D721Med (cell line): ENCODE measurements around the gene C11orf58.

ENCODE experiments used
- DNase-seq: peaks from one replicate; pipeline ENCODE4 v3.0.0; 2011; ENCODE audit warnings: low spot score; ENCODE audit not compliant: insufficient read length
- FAIRE-seq: peaks from 2 replicates; lab custom pipeline; 2011; peaks lifted over from hg19 to GRCh38; lab: Jason Lieb, UNC
- TF ChIP-seq, protein P1 (sequence below): IDR thresholded peaks from 2 replicates; pipeline ENCODE4 v1.5.1; 2012; ENCODE audit warnings: mild to moderate bottlenecking, control low read depth; ENCODE audit not compliant: insufficient read depth; ENCODE audit errors: missing control alignments

The C11orf58 gene

DNA sequence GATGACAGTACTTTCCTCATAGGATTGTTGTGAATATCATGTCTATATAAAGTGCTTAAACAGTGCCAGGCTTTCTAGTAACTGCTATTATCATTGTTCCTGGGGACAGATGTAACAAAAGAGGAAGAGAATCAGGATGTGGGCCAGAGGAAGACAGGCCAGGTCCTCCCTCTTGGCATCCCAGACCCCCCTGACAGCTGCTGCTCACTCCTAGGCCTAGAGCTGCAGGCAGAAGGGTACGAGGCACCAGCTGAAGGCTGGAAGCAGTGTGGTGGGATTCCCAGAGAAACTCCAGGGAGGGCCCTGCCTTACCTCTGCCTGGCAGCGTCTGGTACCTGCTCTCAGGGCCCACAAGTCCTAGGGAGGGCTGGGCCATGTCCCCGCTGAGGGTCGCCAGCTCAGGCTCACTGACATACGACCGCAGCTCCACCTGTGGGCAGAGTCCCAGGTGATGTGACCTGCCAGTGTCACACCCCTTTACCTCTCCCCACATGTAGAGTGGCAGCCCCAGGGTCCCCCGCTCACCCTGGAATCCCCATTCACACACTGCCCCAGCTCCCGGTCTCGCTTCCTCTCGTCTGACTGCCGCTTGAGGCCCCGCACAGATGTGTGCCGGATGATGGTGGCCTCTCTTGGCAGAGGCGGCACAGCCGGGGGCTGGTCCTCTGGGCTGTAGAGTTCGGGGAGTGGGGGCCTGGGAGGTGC is 52.2 kb downstream of the C11orf58 start:
- TF ChIP-seq, protein P1, sequence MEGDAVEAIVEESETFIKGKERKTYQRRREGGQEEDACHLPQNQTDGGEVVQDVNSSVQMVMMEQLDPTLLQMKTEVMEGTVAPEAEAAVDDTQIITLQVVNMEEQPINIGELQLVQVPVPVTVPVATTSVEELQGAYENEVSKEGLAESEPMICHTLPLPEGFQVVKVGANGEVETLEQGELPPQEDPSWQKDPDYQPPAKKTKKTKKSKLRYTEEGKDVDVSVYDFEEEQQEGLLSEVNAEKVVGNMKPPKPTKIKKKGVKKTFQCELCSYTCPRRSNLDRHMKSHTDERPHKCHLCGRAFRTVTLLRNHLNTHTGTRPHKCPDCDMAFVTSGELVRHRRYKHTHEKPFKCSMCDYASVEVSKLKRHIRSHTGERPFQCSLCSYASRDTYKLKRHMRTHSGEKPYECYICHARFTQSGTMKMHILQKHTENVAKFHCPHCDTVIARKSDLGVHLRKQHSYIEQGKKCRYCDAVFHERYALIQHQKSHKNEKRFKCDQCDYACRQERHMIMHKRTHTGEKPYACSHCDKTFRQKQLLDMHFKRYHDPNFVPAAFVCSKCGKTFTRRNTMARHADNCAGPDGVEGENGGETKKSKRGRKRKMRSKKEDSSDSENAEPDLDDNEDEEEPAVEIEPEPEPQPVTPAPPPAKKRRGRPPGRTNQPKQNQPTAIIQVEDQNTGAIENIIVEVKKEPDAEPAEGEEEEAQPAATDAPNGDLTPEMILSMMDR = no peak
- FAIRE-seq = no peak
- DNase-seq = no peak

DNA sequence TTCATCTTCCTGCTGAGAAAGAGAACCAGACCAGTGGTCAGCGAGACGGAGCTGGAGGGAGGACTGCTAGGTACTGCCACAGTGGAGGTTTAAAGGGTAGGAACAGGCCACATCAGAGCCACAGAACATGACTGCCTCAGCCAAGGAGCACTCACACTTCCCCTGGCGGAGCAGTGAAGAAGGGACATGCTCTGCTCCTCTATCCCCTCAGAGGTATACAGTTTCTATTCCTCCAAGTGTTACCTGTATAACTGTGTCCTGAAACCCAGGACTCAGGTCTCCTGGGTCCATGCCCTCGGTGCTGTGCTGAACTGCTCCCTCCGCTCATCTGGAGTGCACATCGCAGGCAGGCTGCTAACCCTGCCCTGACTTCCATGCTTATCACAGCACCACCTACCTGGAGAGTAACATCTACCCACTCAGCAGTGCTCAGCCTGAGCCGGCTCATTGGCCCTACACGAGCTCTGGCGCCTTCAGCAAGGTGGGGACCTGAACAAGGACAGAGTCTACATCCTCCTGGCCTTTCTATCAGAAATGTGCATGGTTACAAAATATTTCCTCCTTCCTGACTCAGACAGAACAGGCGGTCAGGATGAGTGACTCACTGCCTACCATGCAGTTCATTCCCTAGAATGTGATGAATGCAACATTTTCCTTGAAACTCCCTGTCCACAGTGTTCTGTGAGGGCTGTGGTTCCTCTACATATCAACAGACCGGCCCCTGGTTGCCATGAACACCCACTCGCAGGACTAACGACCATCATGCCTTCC is 52.9 kb downstream of the C11orf58 start:
- no peak for DNase-seq
- FAIRE-seq = no peak
- TF ChIP-seq, protein P1 = no peak

DNA sequence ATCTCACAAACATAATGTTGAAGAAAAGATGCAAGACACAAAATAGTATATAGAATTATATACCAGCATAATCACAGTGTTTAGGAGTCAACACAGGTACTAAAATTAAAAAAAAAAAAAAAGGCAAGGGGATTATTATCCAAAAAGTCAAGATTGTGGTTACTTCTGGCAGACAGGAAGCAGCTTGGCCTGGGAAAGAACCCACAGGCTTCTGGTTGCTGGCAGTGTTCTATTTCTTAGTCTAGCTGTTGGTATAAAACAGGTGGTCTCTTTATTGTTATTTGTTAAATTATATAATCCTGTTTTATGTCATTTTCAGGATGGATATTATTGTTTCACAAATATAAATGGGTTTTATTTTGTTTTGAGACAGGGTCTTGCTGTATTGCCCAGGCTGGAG is 54.0 kb downstream of the C11orf58 start:
- FAIRE-seq (no peak), DNase-seq (no peak)
- TF ChIP-seq, protein P1 = no peak

DNA sequence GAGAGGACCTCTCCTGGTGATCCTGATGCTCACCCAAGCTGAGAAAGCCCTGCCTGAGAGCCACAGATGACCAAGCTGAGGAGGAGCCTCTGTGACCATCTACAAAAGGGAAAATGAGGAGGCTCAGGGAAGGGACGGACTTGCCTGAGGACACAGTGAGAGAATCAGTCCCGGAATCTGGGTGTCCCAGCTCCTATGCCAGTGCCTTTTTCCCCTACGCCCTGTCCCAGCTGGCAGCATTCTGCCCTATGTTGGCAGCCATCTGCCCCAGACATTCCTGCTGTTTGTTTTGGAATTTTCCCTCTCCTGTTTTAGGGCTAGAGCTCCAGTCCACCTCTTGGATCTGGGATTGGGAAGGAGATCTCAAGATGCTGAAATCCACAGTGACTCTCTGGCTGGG is 54.6 kb downstream of the C11orf58 start:
- TF ChIP-seq, protein P1 = no peak
- DNase-seq = no peak
- no peak for FAIRE-seq

DNA sequence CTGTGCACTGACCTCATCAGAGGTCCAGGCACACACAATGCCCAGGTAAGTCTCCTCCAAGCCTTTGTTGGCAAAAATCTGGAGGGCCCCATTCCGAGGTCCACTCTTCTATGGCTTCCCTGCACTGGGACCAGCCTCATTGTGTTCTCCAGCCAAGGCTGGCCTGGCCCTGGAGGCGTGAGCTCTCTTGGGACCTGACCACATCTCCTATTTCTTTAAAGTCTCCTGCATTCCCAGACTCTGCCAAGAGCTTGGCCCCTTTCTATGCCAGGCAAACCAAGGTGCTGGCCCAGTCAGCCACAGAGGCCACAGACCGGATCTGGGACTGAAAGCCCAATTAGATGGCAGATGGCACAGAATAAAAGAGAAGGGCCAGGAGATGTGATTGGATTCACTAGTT is 55.1 kb downstream of the C11orf58 start:
- no peak for DNase-seq
- no peak for FAIRE-seq
- TF ChIP-seq, protein P1 = no peak

DNA sequence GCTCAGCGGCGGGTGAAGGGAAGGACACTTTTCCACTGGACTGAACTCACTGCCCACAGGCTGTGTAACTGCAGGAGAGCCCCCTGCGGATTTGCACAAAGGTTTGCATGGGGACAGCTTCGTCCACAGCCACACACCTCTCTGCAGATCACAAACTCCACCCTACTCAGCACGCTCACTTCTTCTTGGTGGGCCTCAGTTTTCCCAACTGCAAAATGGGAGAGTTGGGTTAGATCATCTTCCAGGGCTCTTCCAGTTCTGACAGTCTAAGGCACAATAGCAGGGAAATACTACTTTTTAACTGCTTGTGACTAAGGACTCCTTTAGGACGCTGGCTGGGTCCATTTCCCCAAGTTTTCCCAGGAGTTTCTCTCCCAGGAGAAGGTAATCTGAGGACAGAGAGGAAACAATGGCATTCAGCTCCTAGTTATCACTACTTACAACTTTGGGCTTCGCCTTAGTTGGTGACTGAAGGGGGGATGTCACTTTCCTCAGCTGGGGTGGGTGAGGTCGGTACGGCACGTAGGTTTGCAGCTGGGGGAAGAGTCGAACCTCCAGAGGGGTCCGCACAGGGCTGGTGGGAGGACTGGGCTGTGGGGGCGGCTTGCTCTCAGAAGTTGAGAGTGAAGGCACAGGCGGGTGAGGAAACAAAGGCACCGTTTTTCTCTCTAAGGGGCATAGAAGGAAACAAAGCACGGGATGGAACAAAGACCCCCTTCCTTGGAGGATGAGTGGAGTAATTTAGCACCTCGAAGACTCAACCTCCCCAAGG is 55.8 kb downstream of the C11orf58 start:
- DNase-seq (no peak), FAIRE-seq (no peak)
- TF ChIP-seq, protein P1 = no peak
